Liver (tissue), 9 donors: ENCODE measurements around the gene SEMA3B. TPM values are rescaled to one million over a fixed set of nuclear protein-coding genes. Genes with fewer than 3 reads are reported as not detected.

Experiments
- DNase-seq: peaks from one replicate; pipeline ENCODE4 v3.0.0-alpha.2; 2017; ENCODE audit warnings: low spot score
- H3K27ac ChIP-seq, 2 donors: one replicate each; pipeline ENCODE4 v1.7.0; 2013; ENCODE audit warnings: inconsistent platforms in 2 of 2, low read length in 2 of 2, control low read depth in 1 of 2, low read depth in 1 of 2, mild to moderate bottlenecking in 1 of 2
- H3K27me3 ChIP-seq, 4 donors: one replicate each; pipeline versions ENCODE4 v1.6.1 to v1.7.0; 2013; ENCODE audit warnings: low read length in 3 of 4, inconsistent platforms in 1 of 4, mild to moderate bottlenecking in 1 of 4, moderate library complexity in 1 of 4; ENCODE audit not compliant: control insufficient read depth in 4 of 4, insufficient read depth in 4 of 4
- H3K36me3 ChIP-seq, 4 donors: one replicate each; pipeline versions ENCODE4 v1.6.1 to v1.7.0; 2013; ENCODE audit warnings: low read length in 3 of 4, mild to moderate bottlenecking in 3 of 4, low read depth in 1 of 4, moderate library complexity in 1 of 4; ENCODE audit not compliant: control insufficient read depth in 4 of 4, insufficient read depth in 3 of 4
- H3K4me1 ChIP-seq, 4 donors: one replicate each; pipeline versions ENCODE4 v1.6.1 to v1.7.0; 2013; ENCODE audit warnings: low read length in 3 of 4, mild to moderate bottlenecking in 3 of 4, moderate library complexity in 1 of 4; ENCODE audit not compliant: control insufficient read depth in 4 of 4, insufficient read depth in 4 of 4
- H3K4me3 ChIP-seq, 3 donors: one replicate each; pipeline versions ENCODE4 v1.6.1 to v1.7.0; 2013; ENCODE audit warnings: low read length in 3 of 3, control low read depth in 1 of 3, low read depth in 1 of 3, mild to moderate bottlenecking in 1 of 3
- H3K9ac ChIP-seq, 2 donors: one replicate each; pipeline ENCODE4 v1.7.0; 2013; ENCODE audit warnings: low read length in 2 of 2, mild to moderate bottlenecking in 2 of 2, moderate library complexity in 2 of 2, control low read depth in 1 of 2, low read depth in 1 of 2
- H3K9me3 ChIP-seq, 4 donors: one replicate each; pipeline versions ENCODE4 v1.6.1 to v1.7.0; 2013; ENCODE audit warnings: low read length in 3 of 4; ENCODE audit not compliant: control insufficient read depth in 4 of 4
- EGR1 ChIP-seq, 2 donors: IDR thresholded peaks; 2 replicates each; pipeline ENCODE4 v1.6.1; 2016 to 2018; ENCODE audit warnings: antibody characterized with exemption in 2 of 2, low read depth in 2 of 2
- FOXA1 ChIP-seq: IDR thresholded peaks from 2 replicates; pipeline ENCODE4 v1.6.1; 2016; ENCODE audit warnings: antibody characterized with exemption
- FOXA2 ChIP-seq: IDR thresholded peaks from 2 replicates; pipeline ENCODE4 v1.6.1; 2016; ENCODE audit warnings: antibody characterized with exemption
- HNF4G ChIP-seq: IDR thresholded peaks from 2 replicates; pipeline ENCODE4 v1.6.1; 2016; ENCODE audit warnings: antibody characterized with exemption
- JUND ChIP-seq, 2 donors: IDR thresholded peaks; 2 replicates each; pipeline ENCODE4 v1.6.1; 2016; ENCODE audit warnings: antibody characterized with exemption in 2 of 2
- NR2F2 ChIP-seq: IDR thresholded peaks from 2 replicates; pipeline ENCODE4 v1.6.1; 2016; ENCODE audit warnings: antibody characterized with exemption
- RXRA ChIP-seq, 2 donors: IDR thresholded peaks; 2 replicates each; pipeline ENCODE4 v1.6.1; 2017 to 2018; ENCODE audit warnings: antibody characterized with exemption in 2 of 2, mild to moderate bottlenecking in 1 of 2
- SP1 ChIP-seq: IDR thresholded peaks from 2 replicates; pipeline ENCODE4 v1.6.1; 2018; ENCODE audit warnings: antibody characterized with exemption, mild to moderate bottlenecking
- TAF1 ChIP-seq: conservative IDR thresholded peaks from 2 replicates; pipeline ENCODE4 v1.6.1; 2016; ENCODE audit warnings: antibody characterized with exemption, mild to moderate bottlenecking
- YY1 ChIP-seq: IDR thresholded peaks from 2 replicates; pipeline ENCODE4 v1.6.1; 2016; ENCODE audit warnings: antibody characterized with exemption, mild to moderate bottlenecking
- WGBS: extraction: QIAGEN DNeasy Blood & Tissue Kit; methylation state at CpG from one replicate; pipeline ENCODE4 v1.1.7; 2013; 5-methylcytosine and 5-hydroxymethylcytosine counted together
- polyA plus RNA-seq, 2 donors: library from polyadenylated mRNA; stranded (reverse) in 1 of 2; unstranded in 1 of 2; fragments of 200-250 nt in 1 of 2; fragments of >200 nt in 1 of 2; fragmentation: Nextera tagmentation in 1 of 2; extraction: Ambion mirVana in 1 of 2; gene quantifications; one replicate each; pipeline versions ENCODE4 v1.2.1 to v1.2.3, GENCODE V29; 2013 to 2015
- total RNA-seq, 2 donors: library from RNA; depleted of rRNA; stranded (reverse); fragments of >200 nt; gene quantifications; one replicate each; pipeline ENCODE4 v1.2.3, GENCODE V29; 2014
- TF ChIP-seq, protein P1 (sequence below): IDR thresholded peaks from 2 replicates; pipeline ENCODE4 v1.6.1; 2016; ENCODE audit warnings: antibody characterized with exemption
- TF ChIP-seq, protein P2 (sequence below): fragments of 150-350 bp; IDR thresholded peaks from 2 replicates; pipeline ENCODE4 v1.5.1; 2017; ENCODE audit warnings: improper control_type of control experiment, low read depth, low read length; ENCODE audit not compliant: missing input control
- TF ChIP-seq, protein P3 (sequence below): IDR thresholded peaks from 2 replicates; pipeline ENCODE4 v1.6.1; 2016; ENCODE audit warnings: antibody characterized with exemption
- TF ChIP-seq, protein P4 (sequence below): IDR thresholded peaks from 2 replicates; pipeline ENCODE4 v1.6.1; 2016; ENCODE audit warnings: antibody characterized with exemption
- donor health status: healthy.
- donor health status: healthy.
- donor health status: healthy.
- donor health status: healthy.
- donor health status: healthy.

The SEMA3B gene
- total and polyA plus RNA-seq, 4 donors: 0.40 to 1.5 (median 0.93) TPM

DNA sequence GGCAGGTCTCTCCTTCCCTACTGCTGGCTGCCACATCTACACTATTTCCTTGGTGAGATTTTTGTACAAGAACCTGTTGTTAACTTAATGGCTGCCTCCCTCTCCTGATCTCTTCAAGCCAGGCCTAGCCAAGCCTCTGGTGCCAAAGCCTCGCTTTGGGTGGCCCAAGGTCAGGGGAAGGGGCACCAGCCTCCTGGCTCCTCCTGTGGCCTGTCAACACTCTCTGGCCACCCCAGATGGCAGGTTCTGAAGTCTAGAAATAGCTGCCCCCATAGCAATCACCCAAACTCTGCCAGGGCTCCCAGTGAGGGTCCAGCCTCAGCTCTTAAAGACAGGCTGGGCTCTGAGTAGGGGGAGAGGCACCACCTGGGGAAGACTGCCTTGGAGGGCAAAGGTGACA is 18.3 kb downstream of the SEMA3B start:
- Histone ChIP-seq H3K27ac (no peak overlapping the region), H3K27me3 (no peaks in the 10 kb centered on the region), H3K4me1 (peaks cover 2 to 16% (median 10%) of the 10 kb centered on the region in 4 donors), H3K9me3 (no peaks in the 10 kb centered on the region), H3K4me3 (no peak overlapping the region), H3K9ac (no peak overlapping the region), H3K36me3 (peaks cover 5 to 41% (median 22%) of the 10 kb centered on the region in 4 donors)
- TF ChIP-seq FOXA1: no peak
- TF ChIP-seq, protein P1, sequence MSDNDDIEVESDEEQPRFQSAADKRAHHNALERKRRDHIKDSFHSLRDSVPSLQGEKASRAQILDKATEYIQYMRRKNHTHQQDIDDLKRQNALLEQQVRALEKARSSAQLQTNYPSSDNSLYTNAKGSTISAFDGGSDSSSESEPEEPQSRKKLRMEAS: no peak
- TF ChIP-seq, protein P2, sequence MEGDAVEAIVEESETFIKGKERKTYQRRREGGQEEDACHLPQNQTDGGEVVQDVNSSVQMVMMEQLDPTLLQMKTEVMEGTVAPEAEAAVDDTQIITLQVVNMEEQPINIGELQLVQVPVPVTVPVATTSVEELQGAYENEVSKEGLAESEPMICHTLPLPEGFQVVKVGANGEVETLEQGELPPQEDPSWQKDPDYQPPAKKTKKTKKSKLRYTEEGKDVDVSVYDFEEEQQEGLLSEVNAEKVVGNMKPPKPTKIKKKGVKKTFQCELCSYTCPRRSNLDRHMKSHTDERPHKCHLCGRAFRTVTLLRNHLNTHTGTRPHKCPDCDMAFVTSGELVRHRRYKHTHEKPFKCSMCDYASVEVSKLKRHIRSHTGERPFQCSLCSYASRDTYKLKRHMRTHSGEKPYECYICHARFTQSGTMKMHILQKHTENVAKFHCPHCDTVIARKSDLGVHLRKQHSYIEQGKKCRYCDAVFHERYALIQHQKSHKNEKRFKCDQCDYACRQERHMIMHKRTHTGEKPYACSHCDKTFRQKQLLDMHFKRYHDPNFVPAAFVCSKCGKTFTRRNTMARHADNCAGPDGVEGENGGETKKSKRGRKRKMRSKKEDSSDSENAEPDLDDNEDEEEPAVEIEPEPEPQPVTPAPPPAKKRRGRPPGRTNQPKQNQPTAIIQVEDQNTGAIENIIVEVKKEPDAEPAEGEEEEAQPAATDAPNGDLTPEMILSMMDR: no peak
- no peak for TF ChIP-seq FOXA2
- TF ChIP-seq NR2F2: no peak
- TF ChIP-seq JUND (IDR thresholded peaks at IDR 0.05): no peak
- TF ChIP-seq, protein P3, sequence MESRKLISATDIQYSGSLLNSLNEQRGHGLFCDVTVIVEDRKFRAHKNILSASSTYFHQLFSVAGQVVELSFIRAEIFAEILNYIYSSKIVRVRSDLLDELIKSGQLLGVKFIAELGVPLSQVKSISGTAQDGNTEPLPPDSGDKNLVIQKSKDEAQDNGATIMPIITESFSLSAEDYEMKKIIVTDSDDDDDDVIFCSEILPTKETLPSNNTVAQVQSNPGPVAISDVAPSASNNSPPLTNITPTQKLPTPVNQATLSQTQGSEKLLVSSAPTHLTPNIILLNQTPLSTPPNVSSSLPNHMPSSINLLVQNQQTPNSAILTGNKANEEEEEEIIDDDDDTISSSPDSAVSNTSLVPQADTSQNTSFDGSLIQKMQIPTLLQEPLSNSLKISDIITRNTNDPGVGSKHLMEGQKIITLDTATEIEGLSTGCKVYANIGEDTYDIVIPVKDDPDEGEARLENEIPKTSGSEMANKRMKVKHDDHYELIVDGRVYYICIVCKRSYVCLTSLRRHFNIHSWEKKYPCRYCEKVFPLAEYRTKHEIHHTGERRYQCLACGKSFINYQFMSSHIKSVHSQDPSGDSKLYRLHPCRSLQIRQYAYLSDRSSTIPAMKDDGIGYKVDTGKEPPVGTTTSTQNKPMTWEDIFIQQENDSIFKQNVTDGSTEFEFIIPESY: no peak
- no peak for DNase-seq
- WGBS: 93% methylated on average over 1 of the region's 1 CpG

DNA sequence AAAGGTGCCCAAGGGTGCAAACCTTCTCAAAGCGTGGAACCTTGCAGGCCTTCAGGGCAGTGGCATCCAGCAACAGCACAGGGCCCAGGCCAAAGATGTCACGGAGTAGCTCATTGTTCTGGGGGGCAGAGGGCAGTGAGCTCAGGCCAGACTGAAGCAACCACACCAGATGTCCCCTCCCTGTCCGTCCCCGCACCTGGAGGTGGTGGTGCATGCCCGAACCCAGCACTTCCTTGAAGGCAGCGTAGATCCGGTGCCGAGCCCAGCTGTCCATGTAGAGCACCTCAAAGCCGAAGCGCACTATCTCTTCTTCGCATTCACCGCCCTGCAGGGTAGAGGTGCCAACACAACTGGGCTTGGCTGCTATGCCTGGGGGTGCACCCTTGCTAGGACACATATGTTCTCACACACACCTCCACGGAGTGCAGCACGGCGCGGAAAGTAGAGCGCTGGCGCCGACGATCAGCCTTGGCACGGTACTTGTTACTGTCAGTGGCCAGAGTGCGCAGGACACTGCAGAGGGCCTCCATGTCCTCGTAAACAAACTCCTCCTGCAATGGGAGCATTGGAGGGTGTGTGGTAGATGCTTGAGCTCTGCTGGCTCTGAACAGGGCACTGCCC is 19.6 kb downstream of the SEMA3B start:
- Histone ChIP-seq H3K27ac (no peak overlapping the region), H3K9ac (no peak overlapping the region), H3K36me3 (peaks cover 5 to 41% (median 22%) of the 10 kb centered on the region in 4 donors), H3K27me3 (no peaks in the 10 kb centered on the region), H3K9me3 (no peaks in the 10 kb centered on the region), H3K4me3 (no peak overlapping the region), H3K4me1 (peaks cover 5 to 25% (median 17%) of the 10 kb centered on the region in 4 donors)
- 96% methylated on average over 23 of the region's 23 CpGs for WGBS
- TF ChIP-seq FOXA1 (no peak), RXRA (IDR thresholded peaks at IDR 0.05) (no peak), SP1 (no peak), HNF4G (no peak), JUND (IDR thresholded peaks at IDR 0.05) (no peak), EGR1 (IDR thresholded peaks at IDR 0.05; ENCODE audit: low read depth in 2 of 2) (no peak), TAF1 (no peak), YY1 (no peak)
- TF ChIP-seq, protein P2: no peak
- TF ChIP-seq, protein P4, sequence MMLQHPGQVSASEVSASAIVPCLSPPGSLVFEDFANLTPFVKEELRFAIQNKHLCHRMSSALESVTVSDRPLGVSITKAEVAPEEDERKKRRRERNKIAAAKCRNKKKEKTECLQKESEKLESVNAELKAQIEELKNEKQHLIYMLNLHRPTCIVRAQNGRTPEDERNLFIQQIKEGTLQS: no peak
- TF ChIP-seq, protein P1: no peak
- TF ChIP-seq, protein P3: no peak
- DNase-seq: no peak
